Memory B cell (primary cell): ENCODE measurements around the gene EPM2A.

ENCODE experiments used
- ATAC-seq: fragments of 150-1000 bp; cut with Tn5 transposase; 2 replicates; pipeline ENCODE4 v1.10.0; 2021; ENCODE audit warnings: low read depth, mild to moderate bottlenecking, moderate library complexity
- DNase-seq, 2 donors: peaks; one replicate each; pipeline ENCODE4 v3.0.0; 2022; ENCODE audit warnings: low spot score in 2 of 2
- H3K27ac Mint-ChIP-seq: one replicate; pipeline ENCODE4 v1.8.0; 2022; ENCODE audit warnings: mild to moderate bottlenecking, moderate library complexity, mixed read lengths
- H3K27me3 Mint-ChIP-seq: one replicate; pipeline ENCODE4 v1.8.0; 2022; ENCODE audit warnings: mixed read lengths
- H3K36me3 Mint-ChIP-seq: one replicate; pipeline ENCODE4 v1.8.0; 2022; ENCODE audit warnings: mild to moderate bottlenecking, mixed read lengths
- H3K4me1 Mint-ChIP-seq: one replicate; pipeline ENCODE4 v1.8.0; 2022; ENCODE audit warnings: mixed read lengths
- H3K4me3 Mint-ChIP-seq: one replicate; pipeline ENCODE4 v1.8.0; 2022; ENCODE audit warnings: mild to moderate bottlenecking, moderate library complexity, mixed read lengths
- H3K9me3 Mint-ChIP-seq: one replicate; pipeline ENCODE4 v1.8.0; 2022; ENCODE audit warnings: mixed read lengths

Gene EPM2A

DNA sequence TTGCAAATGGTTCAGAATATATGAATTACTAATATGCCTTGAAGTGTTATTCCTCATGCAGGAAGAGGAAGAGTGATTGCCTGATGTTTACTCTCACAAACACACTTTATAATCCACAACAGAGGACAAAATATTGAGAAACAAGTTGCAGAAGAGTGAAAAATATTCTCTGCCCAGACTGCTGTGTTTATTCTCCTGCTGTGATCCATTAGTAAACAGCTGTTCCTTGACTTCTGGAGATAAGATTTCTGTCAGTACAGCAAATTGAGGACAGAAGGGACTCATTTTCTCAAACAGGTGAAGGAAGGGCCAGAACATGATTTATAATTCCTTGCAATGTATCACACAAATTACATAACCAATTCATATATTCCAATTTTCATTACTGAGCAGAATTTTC is 148.0 kb downstream of the EPM2A start:
- H3K9me3 Mint-ChIP-seq: peaks cover 9% of the 10 kb centered on the region
- H3K4me3 Mint-ChIP-seq: no peak overlapping the region
- H3K27me3 Mint-ChIP-seq: peaks cover 8% of the 10 kb centered on the region
- H3K36me3 Mint-ChIP-seq: no peaks in the 10 kb centered on the region
- H3K27ac Mint-ChIP-seq: no peak overlapping the region
- DNase-seq (no peak), ATAC-seq (no peak)
- no peaks in the 10 kb centered on the region for H3K4me1 Mint-ChIP-seq

DNA sequence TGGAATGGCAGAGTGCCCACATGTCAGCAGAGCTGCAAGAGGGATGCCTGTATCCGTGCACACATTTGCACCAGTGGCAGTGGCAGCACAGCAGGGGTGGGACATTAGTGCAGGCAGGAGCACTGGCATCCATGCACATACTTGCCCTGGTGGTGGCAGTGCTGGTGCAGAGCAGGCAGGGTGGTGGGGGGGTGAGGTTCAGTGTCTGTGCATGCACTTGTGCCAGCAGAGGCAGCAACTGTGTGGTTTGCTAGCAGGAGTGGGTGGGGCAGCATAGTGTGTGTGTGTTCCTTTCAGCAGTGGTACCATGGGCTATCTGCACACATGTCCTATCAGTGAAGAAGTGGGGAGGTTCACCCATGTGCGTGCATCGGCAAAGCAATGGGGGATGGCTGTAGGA is 151.6 kb downstream of the EPM2A start:
- DNase-seq (no peak), ATAC-seq (no peak)
- no peak overlapping the region for H3K27ac Mint-ChIP-seq
- no peaks in the 10 kb centered on the region for H3K4me1 Mint-ChIP-seq
- H3K36me3 Mint-ChIP-seq: no peaks in the 10 kb centered on the region
- H3K9me3 Mint-ChIP-seq: peaks cover 7% of the 10 kb centered on the region
- H3K27me3 Mint-ChIP-seq: peaks cover 8% of the 10 kb centered on the region
- H3K4me3 Mint-ChIP-seq: no peak overlapping the region
